SJSA1 (cell line): ENCODE data around the gene PRKAA1. TPM values are rescaled to one million over a fixed set of nuclear protein-coding genes. Genes with fewer than 3 reads are reported as not detected.
"Not testable (repeated sequence)": the region's sequence is repeated elsewhere in the genome, so short reads cannot be mapped to it uniquely, and the experiment has no call there.

Experiments used
- DNase-seq, 2 experiments: peaks; one replicate each; pipeline ENCODE4 v3.0.0-alpha.2; 2015 to 2020; ENCODE audit warnings: low spot score in 2 of 2, low read depth in 1 of 2
- H3K27ac ChIP-seq: fragments of 250-450 bp; sonication (Bioruptor Pico); 2 replicates; pipeline ENCODE4 v1.5.1; 2020; ENCODE audit warnings: mild to moderate bottlenecking, moderate library complexity
- H3K27me3 ChIP-seq: fragments of 250-450 bp; sonication (Bioruptor Pico); replicated peaks from 2 replicates; pipeline ENCODE4 v1.5.1; 2020; ENCODE audit warnings: mild to moderate bottlenecking, moderate library complexity
- H3K36me3 ChIP-seq: fragments of 250-450 bp; sonication (Bioruptor Pico); 2 replicates; pipeline ENCODE4 v1.5.1; 2020; ENCODE audit warnings: mild to moderate bottlenecking
- H3K4me1 ChIP-seq: fragments of 250-450 bp; sonication (Bioruptor Pico); replicated peaks from 2 replicates; pipeline ENCODE4 v1.6.1; 2021; ENCODE audit warnings: mild to moderate bottlenecking
- H3K4me3 ChIP-seq: fragments of 250-450 bp; sonication (Bioruptor Pico); 2 replicates; pipeline ENCODE4 v1.5.1; 2020; ENCODE audit warnings: mild to moderate bottlenecking
- H3K9me3 ChIP-seq: fragments of 250-450 bp; sonication (Bioruptor Pico); replicated peaks from 2 replicates; pipeline ENCODE4 v1.5.1; 2020; ENCODE audit warnings: mild to moderate bottlenecking
- total RNA-seq: library from RNA; depleted of rRNA; stranded (reverse); fragments of >200 nt; shearing (Covaris generic); gene quantifications from 2 replicates; pipeline ENCODE4 v1.2.3, GENCODE V29; 2014

PRKAA1 gene
- total RNA-seq, 1 experiment from 2014 or later = 106 TPM

DNA sequence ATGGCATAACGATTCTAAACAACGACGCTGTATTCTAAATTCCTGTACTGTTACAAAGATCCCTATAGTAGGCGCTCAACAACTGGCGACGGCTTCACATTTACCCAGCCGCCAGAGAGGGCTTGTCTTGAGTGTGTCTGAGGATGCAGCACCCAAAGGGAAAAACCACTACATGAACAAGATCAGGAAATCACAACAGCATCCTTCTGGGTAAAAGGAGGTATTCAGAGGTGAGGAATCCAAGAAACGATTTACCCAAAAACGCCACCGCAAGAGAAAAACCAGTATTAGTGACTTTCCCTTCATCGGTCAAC lies 43.1 kb downstream of the PRKAA1 start:
- H3K9me3 ChIP-seq = no peaks in the 10 kb centered on the region
- peak overlapping the region; percentile 71 for H3K4me3 ChIP-seq
- H3K4me1 ChIP-seq = peaks cover 12% of the 10 kb centered on the region
- H3K27ac ChIP-seq = peak overlapping the region; percentile 65
- DNase-seq = peak; percentile 73 to 74
- H3K27me3 ChIP-seq = no peaks in the 10 kb centered on the region
- peaks cover 22% of the 10 kb centered on the region for H3K36me3 ChIP-seq

DNA sequence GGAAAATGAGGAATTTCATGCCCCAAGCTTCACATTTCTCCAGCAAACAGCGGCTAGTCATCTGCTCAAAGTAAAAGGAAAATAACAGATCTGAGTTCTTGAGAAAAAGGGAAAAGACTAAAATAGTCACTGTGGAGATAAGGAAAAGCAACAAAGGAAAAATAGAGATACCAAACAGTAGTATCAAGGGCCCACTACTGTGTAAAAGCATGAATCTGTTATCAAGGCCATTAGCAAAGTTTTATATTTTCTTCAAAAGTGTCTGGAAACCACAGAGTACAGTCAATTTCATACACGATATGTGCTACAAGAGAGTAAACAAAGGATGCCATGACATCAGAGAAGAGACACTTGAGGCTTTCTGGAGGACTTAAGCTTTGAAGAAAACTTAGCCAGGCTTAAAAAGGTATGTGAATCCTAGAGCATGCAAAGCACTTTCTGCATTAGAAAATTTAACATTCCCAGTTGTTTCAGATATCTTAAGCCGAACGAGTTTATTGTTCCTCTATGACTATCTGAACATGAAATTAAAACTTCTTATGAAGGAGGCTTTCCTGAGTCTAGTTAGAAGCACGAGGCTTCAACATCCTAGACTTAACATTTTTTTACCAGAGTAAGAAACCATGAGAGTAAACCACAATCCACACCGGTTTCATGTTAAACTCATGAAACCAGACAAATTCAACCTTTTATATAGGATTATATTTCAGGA lies 43.6 kb downstream of the PRKAA1 start:
- no peaks in the 10 kb centered on the region for H3K9me3 ChIP-seq
- no peak for DNase-seq
- H3K4me3 ChIP-seq = peak overlapping the region; percentile 71
- H3K27ac ChIP-seq = peak overlapping the region; percentile 65
- H3K27me3 ChIP-seq = no peaks in the 10 kb centered on the region
- H3K36me3 ChIP-seq = peaks cover 22% of the 10 kb centered on the region
- peaks cover 12% of the 10 kb centered on the region for H3K4me1 ChIP-seq

DNA sequence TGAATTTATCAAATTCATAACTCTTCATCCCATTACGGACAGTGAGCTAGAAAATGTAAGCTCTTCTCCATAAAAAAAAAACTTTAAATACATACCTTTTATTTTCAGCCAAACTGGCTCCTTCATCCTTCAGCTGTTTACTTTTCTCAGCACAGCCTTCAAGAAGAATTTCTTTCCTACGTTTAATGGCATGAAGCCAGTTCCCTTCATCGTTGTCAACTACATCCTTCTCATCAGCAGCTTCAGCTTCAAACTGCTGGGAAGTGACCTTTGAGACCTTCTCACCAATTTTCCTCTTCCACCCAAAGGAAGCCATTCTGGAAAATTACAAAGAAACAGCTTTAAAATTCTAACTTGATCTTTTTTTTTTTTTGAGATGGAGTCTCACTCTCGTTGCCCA lies 51.5 kb downstream of the PRKAA1 start:
- no peak overlapping the region for H3K27ac ChIP-seq
- no peaks in the 10 kb centered on the region for H3K9me3 ChIP-seq
- no peaks in the 10 kb centered on the region for H3K4me1 ChIP-seq
- H3K4me3 ChIP-seq = no peak overlapping the region
- peaks cover 8% of the 10 kb centered on the region for H3K36me3 ChIP-seq
- H3K27me3 ChIP-seq = no peaks in the 10 kb centered on the region
- DNase-seq = no peak

DNA sequence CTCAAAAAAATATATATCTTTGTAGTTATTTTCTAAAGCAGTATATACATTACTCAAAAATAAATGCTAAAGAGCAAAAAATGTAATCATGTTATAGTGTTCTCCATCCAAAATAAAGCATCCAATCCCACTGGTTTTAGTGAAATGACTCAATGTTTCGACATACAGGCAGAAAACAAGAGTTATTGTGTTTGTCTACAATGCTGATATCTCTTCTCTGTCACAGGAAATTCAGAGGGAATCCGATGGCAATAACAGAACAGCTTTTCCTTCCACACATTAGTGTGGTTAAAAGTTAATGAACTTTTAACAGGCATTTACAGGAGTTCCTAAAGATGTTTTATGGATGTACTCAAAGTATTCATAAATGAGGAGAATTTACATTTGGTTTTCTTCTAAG lies 54.4 kb downstream of the PRKAA1 start:
- no peak for DNase-seq

DNA sequence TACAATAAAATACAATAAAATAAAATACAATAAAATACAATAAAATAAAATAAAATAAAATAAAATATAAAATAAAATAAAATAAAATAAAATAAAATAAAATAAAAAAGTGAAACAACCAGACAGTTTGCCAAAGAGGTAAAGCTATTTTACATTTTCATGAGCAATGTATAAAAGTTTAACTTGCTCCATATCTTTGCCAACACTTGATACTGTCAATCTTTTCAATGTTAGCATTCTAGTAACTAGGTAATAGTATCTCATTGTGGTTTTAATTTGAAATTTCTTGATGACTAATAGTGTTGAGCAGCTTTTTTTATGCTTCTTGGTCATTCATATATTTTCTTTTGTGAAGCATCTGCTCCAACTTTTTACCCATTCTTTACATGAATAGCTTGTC lies 59.7 kb downstream of the PRKAA1 start:
- Histone ChIP-seq H3K4me1 (peaks cover 20% of the 10 kb centered on the region), H3K27ac (no peak overlapping the region), H3K27me3 (no peaks in the 10 kb centered on the region), H3K4me3 (no peak overlapping the region), H3K9me3 (0 out of 2 replicates have a peak, but pooled peaks cover 2% of the 10 kb centered on the region), H3K36me3 (peaks cover 19% of the 10 kb centered on the region)
- no peak for DNase-seq

More for the DNA sequence above, 54.4 kb downstream of the PRKAA1 start:
- Histone ChIP-seq H3K27me3 (no peaks in the 10 kb centered on the region), H3K4me3 (no peak overlapping the region), H3K4me1 (no peaks in the 10 kb centered on the region), H3K27ac (no peak overlapping the region), H3K9me3 (0 out of 2 replicates have a peak, but pooled peaks cover 2% of the 10 kb centered on the region), H3K36me3 (peaks cover 22% of the 10 kb centered on the region)

DNA sequence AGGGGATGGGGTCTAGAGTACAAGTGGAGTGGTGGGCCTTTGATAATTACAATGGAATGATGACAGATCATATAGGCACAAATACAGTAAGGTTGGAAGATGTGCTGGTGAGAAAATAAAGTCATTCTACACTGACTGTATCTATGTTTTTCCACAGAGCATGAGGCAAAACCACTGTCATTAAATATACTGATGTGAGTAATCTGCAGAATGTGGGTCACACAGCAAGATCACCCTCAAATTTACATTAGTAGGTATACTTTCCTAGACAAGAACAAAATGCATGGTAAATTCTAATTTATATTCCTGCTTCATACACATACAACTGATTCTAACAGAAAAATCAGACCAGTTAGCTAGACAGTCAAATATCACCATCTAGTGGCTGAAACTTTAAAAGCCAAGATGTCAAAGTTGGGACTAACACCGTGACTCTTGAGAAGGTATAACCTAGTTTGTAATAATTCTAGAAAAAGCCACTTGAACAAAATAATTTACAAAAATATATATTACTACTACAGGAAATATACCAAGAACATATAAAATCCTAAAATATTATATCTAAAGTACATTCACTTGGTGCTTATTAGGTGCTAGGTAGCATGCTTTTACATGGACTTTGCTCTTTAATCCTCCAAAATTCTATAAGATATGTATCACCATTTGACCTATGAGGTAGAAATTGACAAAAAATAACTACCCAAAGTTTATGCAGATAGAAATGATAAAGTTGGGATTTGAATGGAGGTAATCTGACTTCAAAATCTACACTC lies 61.9 kb downstream of the PRKAA1 start:
- Histone ChIP-seq H3K9me3 (0 out of 2 replicates have a peak, but pooled peaks cover 2% of the 10 kb centered on the region), H3K4me3 (no peak overlapping the region), H3K36me3 (peaks cover 15% of the 10 kb centered on the region), H3K4me1 (peaks cover 20% of the 10 kb centered on the region), H3K27ac (peak overlapping the region; percentile 47; the same call in 1 of the 2 replicates), H3K27me3 (no peaks in the 10 kb centered on the region)
- DNase-seq = peak in 1 of 2 experiments; percentile 68

DNA sequence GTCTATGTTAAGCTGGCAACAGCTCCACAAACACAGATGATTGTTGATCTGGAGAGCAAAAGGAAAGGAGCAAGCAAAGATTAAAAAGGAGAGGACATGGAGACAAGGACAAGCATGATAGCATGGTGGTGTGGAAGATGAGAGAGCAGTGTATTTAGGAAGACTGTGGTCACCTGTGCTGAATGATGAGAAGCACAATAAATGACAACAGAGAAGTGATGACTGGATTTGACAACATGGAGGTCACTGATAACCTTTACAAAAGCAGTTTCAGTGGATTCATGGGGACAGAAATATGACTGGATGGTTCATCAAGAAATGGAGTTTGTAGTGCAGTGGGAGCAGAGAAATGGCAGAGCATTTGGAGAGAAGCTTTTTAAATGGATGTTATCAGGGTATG lies 62.6 kb downstream of the PRKAA1 start:
- Histone ChIP-seq H3K4me3 (no peak overlapping the region), H3K36me3 (peaks cover 8% of the 10 kb centered on the region), H3K4me1 (peaks cover 20% of the 10 kb centered on the region), H3K27me3 (no peaks in the 10 kb centered on the region), H3K27ac (peak overlapping the region; percentile 47), H3K9me3 (0 out of 2 replicates have a peak, but pooled peaks cover 2% of the 10 kb centered on the region)
- DNase-seq = no peak

DNA sequence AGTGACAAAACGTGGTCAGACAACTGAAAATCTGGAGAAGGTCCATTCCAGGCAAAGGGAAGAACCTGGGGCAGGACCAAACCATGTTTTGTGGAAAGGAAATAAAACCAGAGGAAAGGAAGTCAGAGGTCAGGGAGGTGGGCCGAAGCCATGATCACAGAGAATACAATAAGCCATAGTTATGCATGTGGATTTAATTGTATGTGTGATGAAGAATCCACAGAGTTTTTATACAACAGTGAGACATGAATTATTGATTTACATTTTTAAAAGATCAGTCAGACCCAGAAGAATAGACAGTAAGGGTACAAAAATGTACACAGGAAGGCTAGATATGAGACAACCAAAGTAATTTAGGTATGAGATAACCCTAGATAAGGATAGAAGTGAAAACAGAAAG lies 63.2 kb downstream of the PRKAA1 start:
- peak in 1 of 2 experiments; percentile 34 for DNase-seq
- peaks cover 20% of the 10 kb centered on the region for H3K4me1 ChIP-seq
- no peak overlapping the region for H3K4me3 ChIP-seq
- no peaks in the 10 kb centered on the region for H3K27me3 ChIP-seq
- 0 out of 2 replicates have a peak, but pooled peaks cover 2% of the 10 kb centered on the region for H3K9me3 ChIP-seq
- H3K27ac ChIP-seq = peak overlapping the region; percentile 47; the same call in 1 of the 2 replicates
- peaks cover 5% of the 10 kb centered on the region; the same call in 1 of the 2 replicates for H3K36me3 ChIP-seq

DNA sequence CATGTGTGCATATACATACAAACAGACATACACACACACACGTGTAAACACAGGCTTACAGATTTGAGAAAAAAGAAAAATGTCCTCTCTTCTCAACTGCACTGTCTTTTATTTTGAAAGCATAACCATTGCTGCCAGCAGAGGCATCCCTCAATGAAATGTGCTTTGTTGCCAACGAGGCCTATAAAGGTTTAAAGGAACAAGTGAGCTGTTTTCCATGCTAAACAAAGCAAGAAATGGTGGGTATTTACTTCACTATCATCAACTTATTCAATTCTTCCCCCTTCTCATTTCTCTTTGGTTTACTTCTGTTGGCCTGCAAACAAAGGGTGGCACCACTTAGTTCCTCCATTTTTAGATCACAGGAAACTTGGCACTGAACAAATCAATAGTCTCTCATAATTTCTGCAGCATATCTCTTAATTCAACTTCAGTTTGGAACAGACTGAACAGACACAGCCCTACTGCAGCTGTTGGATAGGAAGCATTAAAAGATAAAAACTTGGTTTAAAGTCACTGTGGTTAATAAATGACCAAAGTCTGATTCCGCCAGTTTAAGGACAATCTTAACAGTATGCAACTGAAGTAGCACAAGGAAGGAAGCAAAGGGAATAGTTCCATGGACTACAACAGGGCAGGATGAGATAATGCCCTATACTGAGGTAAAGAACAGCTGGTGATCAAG lies 64.2 kb downstream of the PRKAA1 start:
- no peak for DNase-seq
- Histone ChIP-seq H3K4me3 (no peak overlapping the region), H3K9me3 (no peaks in the 10 kb centered on the region), H3K27ac (no peak overlapping the region), H3K4me1 (peaks cover 20% of the 10 kb centered on the region), H3K36me3 (no peaks in the 10 kb centered on the region), H3K27me3 (no peaks in the 10 kb centered on the region)

DNA sequence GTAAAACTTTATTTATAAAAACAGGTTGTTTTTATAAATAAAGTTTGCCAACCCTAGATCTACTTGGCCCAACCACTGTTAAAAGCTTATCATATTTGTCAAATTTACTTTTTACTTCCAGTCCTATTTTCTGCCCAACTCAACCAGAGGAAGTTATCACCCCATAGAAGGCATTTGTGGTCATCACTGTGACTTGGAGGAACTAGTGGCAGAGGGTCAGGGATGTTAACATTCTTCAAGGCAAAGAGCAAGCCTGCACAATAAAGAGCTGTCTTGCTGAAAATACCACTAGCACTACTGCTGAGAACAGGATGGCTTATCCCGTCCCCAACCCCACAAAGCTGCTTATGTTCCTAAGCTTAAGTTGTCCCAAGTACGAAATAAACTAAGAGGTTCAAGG lies 64.7 kb downstream of the PRKAA1 start:
- no peaks in the 10 kb centered on the region for H3K9me3 ChIP-seq
- 0 out of 2 replicates have a peak, but pooled peaks cover 5% of the 10 kb centered on the region for H3K36me3 ChIP-seq
- no peak overlapping the region for H3K27ac ChIP-seq
- no peak overlapping the region for H3K4me3 ChIP-seq
- no peak for DNase-seq
- peaks cover 20% of the 10 kb centered on the region for H3K4me1 ChIP-seq
- H3K27me3 ChIP-seq = no peaks in the 10 kb centered on the region

DNA sequence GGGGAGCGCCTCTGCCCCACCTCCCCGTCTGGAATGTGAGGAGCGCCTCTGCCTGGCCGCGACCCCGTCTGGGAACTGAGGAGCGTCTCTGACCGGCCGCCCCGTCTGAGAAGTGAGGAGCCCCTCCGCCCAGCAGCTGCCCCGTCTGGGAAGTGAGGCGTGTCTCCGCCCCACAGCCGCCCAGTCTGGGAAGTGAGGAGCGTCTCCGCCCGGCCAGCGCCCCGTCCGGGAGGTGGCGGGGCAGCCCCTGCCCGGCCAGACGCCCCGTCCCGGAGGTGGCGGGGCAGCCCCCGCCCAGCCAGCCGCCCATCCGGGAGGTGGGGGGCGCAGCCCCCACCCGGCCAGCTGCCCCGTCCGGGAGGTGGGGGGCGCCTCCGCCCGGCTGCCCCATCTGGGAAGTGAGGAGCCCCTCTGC lies 75.7 kb downstream of the PRKAA1 start:
- not testable (repeated sequence) for H3K9me3 ChIP-seq, H3K4me3 ChIP-seq, DNase-seq, H3K4me1 ChIP-seq, H3K27ac ChIP-seq, H3K27me3 ChIP-seq
- H3K36me3 ChIP-seq = peaks cover 15% of the 10 kb centered on the region

DNA sequence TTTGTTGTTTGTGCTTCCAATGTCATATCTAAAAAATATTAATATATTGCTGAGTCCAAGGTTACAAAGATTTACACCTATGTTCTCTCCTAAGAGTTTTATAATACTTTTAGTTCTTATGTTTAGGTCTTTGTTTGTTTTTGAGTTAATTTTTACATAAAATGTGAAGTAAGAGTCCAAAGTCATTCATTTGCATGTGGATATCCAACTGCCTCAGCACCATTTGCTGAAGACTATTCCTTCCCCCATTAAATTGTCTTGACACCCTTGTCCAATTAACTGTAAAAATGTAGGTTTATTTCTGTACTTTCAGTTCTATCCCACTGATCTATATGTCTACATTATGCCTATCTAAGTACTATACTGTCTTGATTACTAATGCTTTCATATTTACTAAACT lies 78.1 kb downstream of the PRKAA1 start:
- no peak for DNase-seq
- H3K27ac ChIP-seq = no peak overlapping the region
- no peak overlapping the region for H3K4me3 ChIP-seq
- H3K36me3 ChIP-seq = peaks cover 9% of the 10 kb centered on the region
- no peaks in the 10 kb centered on the region for H3K27me3 ChIP-seq
- H3K4me1 ChIP-seq = no peaks in the 10 kb centered on the region
- 0 out of 2 replicates have a peak, but pooled peaks cover 3% of the 10 kb centered on the region for H3K9me3 ChIP-seq

DNA sequence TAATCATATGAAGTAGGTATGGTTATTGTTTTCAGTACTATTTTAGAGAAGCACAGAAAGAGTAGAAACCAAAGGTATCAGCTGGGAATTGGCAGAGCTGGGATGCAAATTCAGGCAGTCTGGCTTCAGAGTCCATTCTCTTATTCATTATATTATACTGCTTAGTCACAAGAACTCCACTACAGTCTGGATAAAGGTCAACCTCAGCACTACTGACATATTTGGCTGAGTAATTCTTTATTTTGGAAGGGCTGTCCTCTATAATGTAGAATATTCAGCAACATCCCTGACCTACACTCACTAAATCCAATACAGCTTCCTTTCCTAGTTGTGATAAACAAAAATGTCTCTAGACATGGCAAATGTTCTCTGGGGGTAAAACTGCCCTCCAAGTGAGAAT lies 80.9 kb downstream of the PRKAA1 start:
- H3K27me3 ChIP-seq = no peaks in the 10 kb centered on the region
- no peak for DNase-seq
- H3K9me3 ChIP-seq = 0 out of 2 replicates have a peak, but pooled peaks cover 3% of the 10 kb centered on the region
- H3K36me3 ChIP-seq = peaks cover 9% of the 10 kb centered on the region
- no peaks in the 10 kb centered on the region for H3K4me1 ChIP-seq
- H3K4me3 ChIP-seq = no peak overlapping the region
- no peak overlapping the region for H3K27ac ChIP-seq
